Measurements from ENCODE around the gene OR5H2. TPM values are rescaled to one million over a fixed set of nuclear protein-coding genes. Genes with fewer than 3 reads are reported as not detected.

Gene OR5H2
- total and polyA plus RNA-seq, 4 donors = 0.09 TPM; not detected in 3

DNA sequence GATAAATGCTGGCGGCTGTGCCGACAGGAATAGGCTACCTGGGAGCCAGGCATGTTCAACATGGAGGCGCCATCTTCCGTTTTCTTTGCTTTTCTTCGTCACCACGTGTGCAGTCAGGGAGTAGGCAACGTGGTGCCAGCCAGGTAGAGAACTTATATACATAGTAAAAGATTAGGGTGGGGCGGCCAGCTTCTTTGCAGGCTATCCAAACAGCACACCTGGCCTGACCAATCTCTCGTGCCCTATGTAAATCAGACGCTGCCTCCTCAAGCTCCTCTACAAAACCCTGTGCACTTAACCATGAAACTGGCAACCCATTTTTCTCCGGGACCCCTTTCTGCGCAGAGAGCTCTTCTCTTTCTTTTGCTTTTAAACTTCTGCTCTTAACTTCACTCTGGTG is 42.8 kb downstream of the OR5H2 start:
- Histone ChIP-seq H3K27ac (ENCODE audit: low read depth in 1 of 2, low read length in 2 of 2) (no peak overlapping the region), H3K9ac (ENCODE audit: low read depth in 1 of 2, low read length in 2 of 2) (no peak overlapping the region), H3K27me3 (ENCODE audit: control insufficient read depth in 4 of 4, insufficient read depth in 4 of 4, low read length in 3 of 4) (no peaks in the 10 kb centered on the region), H3K36me3 (ENCODE audit: control insufficient read depth in 4 of 4, insufficient read depth in 3 of 4, low read depth in 1 of 4, low read length in 3 of 4) (no peaks in the 10 kb centered on the region), H3K9me3 (ENCODE audit: control insufficient read depth in 4 of 4, low read length in 3 of 4) (no peaks in the 10 kb centered on the region), H3K4me1 (ENCODE audit: control insufficient read depth in 4 of 4, insufficient read depth in 4 of 4, low read length in 3 of 4) (peaks cover 0 to 2% (median 0%) of the 10 kb centered on the region in 4 donors), H3K4me3 (ENCODE audit: low read depth in 1 of 3, low read length in 3 of 3) (no peak overlapping the region)
- TF ChIP-seq RXRA (IDR thresholded peaks at IDR 0.05) = no peak
- TF ChIP-seq, protein P1, sequence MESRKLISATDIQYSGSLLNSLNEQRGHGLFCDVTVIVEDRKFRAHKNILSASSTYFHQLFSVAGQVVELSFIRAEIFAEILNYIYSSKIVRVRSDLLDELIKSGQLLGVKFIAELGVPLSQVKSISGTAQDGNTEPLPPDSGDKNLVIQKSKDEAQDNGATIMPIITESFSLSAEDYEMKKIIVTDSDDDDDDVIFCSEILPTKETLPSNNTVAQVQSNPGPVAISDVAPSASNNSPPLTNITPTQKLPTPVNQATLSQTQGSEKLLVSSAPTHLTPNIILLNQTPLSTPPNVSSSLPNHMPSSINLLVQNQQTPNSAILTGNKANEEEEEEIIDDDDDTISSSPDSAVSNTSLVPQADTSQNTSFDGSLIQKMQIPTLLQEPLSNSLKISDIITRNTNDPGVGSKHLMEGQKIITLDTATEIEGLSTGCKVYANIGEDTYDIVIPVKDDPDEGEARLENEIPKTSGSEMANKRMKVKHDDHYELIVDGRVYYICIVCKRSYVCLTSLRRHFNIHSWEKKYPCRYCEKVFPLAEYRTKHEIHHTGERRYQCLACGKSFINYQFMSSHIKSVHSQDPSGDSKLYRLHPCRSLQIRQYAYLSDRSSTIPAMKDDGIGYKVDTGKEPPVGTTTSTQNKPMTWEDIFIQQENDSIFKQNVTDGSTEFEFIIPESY (IDR thresholded peaks at IDR 0.05) = no peak
- TF ChIP-seq SP1 (IDR thresholded peaks at IDR 0.05) = no peak
- TF ChIP-seq JUND (IDR thresholded peaks at IDR 0.05) = no peak
- TF ChIP-seq NR2F2 (IDR thresholded peaks at IDR 0.05) = no peak
- TF ChIP-seq, protein P2, sequence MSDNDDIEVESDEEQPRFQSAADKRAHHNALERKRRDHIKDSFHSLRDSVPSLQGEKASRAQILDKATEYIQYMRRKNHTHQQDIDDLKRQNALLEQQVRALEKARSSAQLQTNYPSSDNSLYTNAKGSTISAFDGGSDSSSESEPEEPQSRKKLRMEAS (IDR thresholded peaks at IDR 0.05) = no peak
- TF ChIP-seq EGR1 (IDR thresholded peaks at IDR 0.05; ENCODE audit: low read depth in 2 of 2) = no peak
- no peak for TF ChIP-seq FOXA2 (IDR thresholded peaks at IDR 0.05)
- TF ChIP-seq YY1 (IDR thresholded peaks at IDR 0.05) = no peak
- DNase-seq (ENCODE audit: low spot score) = no peak
- WGBS = 74% methylated on average over 12 of the region's 12 CpGs

DNA sequence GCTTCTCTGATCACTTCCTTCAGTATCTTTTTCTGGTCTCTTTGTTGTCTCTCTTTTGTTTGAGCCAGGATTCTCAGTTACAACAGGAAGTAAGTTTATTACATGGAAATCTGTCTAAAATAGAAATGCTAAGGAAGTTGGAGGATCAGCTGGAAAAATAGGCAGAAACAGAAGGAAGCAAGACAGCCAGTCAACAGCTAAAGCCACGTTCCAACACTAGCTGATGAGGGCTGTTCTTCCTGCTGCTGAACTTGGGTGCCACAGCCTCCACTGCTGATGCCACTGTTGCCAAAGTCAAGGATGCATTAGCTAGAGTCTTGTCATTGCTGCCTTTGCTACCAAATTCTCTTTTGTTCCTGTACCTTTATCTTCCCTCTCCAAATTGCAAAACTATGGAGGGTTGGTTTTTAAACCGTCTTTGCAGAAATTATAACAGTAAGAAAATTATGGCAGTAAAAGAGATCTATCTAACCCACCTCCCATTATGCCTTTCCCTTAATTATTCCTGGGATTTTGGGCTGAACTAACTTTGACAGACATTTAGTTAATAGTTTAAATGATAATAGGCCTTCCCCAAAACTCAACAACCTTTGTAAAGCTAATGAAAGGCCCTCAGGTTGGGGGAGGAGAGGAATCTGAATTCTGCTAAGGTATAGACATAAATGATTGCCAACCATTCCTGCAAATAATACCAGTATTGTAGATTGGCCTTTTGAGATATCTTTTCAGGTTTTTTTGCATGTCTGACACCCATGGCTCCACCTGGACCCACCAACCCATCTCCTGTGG is 44.0 kb downstream of the OR5H2 start:
- no peak overlapping the region for H3K9ac ChIP-seq (ENCODE audit: low read depth in 1 of 2, low read length in 2 of 2)
- 70% methylated on average over 2 of the region's 2 CpGs for WGBS
- H3K4me3 ChIP-seq (ENCODE audit: low read depth in 1 of 3, low read length in 3 of 3) = no peak overlapping the region
- H3K36me3 ChIP-seq (ENCODE audit: control insufficient read depth in 4 of 4, insufficient read depth in 3 of 4, low read depth in 1 of 4, low read length in 3 of 4) = no peaks in the 10 kb centered on the region
- H3K27ac ChIP-seq (ENCODE audit: low read depth in 1 of 2, low read length in 2 of 2) = no peak overlapping the region
- H3K27me3 ChIP-seq (ENCODE audit: control insufficient read depth in 4 of 4, insufficient read depth in 4 of 4, low read length in 3 of 4) = no peaks in the 10 kb centered on the region
- TF ChIP-seq, protein P2 (IDR thresholded peaks at IDR 0.05) = no peak
- no peak for TF ChIP-seq RXRA (IDR thresholded peaks at IDR 0.05)
- no peak for TF ChIP-seq HNF4G (IDR thresholded peaks at IDR 0.05)
- TF ChIP-seq, protein P1 (IDR thresholded peaks at IDR 0.05) = no peak
- TF ChIP-seq NR2F2 (IDR thresholded peaks at IDR 0.05) = no peak
- TF ChIP-seq RAD21 (IDR thresholded peaks at IDR 0.05) = no peak
- TF ChIP-seq HNF4A (conservative IDR thresholded peaks at IDR 0.05) = no peak
- TF ChIP-seq, protein P3, sequence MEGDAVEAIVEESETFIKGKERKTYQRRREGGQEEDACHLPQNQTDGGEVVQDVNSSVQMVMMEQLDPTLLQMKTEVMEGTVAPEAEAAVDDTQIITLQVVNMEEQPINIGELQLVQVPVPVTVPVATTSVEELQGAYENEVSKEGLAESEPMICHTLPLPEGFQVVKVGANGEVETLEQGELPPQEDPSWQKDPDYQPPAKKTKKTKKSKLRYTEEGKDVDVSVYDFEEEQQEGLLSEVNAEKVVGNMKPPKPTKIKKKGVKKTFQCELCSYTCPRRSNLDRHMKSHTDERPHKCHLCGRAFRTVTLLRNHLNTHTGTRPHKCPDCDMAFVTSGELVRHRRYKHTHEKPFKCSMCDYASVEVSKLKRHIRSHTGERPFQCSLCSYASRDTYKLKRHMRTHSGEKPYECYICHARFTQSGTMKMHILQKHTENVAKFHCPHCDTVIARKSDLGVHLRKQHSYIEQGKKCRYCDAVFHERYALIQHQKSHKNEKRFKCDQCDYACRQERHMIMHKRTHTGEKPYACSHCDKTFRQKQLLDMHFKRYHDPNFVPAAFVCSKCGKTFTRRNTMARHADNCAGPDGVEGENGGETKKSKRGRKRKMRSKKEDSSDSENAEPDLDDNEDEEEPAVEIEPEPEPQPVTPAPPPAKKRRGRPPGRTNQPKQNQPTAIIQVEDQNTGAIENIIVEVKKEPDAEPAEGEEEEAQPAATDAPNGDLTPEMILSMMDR (IDR thresholded peaks at IDR 0.05; ENCODE audit: low read depth, low read length, missing input control) = no peak
- H3K4me1 ChIP-seq (ENCODE audit: control insufficient read depth in 4 of 4, insufficient read depth in 4 of 4, low read length in 3 of 4) = peaks cover 0 to 2% (median 0%) of the 10 kb centered on the region in 4 donors
- no peaks in the 10 kb centered on the region for H3K9me3 ChIP-seq (ENCODE audit: control insufficient read depth in 4 of 4, low read length in 3 of 4)
- DNase-seq (ENCODE audit: low spot score) = no peak

Measured in liver (tissue), 9 donors.